ENCODE data around the gene FILIP1L.

DNA sequence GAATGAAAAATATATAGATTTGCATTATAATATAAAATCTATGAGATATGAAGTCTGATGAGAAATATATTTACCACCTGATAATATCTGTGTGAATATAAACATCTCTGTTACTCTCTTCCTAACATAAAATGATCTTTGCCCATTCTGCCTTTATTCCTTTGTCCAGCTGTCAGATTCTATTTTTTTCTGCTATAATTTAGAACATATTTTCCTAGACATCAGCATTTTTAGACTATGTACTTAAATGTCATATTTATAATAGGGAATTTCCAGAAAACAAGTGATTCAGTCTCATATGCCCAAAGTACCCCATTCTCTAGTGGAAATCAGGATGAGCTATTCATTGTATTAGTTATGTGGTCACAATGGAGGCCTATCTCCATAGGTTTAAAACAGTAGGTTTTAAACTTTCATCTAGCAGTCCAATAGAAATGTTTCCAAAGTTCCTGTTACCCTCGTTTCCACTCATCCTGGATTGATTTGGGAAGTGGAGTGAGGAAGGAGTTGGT, 83.3 kb downstream of the FILIP1L start:
- TF ChIP-seq, protein P1, sequence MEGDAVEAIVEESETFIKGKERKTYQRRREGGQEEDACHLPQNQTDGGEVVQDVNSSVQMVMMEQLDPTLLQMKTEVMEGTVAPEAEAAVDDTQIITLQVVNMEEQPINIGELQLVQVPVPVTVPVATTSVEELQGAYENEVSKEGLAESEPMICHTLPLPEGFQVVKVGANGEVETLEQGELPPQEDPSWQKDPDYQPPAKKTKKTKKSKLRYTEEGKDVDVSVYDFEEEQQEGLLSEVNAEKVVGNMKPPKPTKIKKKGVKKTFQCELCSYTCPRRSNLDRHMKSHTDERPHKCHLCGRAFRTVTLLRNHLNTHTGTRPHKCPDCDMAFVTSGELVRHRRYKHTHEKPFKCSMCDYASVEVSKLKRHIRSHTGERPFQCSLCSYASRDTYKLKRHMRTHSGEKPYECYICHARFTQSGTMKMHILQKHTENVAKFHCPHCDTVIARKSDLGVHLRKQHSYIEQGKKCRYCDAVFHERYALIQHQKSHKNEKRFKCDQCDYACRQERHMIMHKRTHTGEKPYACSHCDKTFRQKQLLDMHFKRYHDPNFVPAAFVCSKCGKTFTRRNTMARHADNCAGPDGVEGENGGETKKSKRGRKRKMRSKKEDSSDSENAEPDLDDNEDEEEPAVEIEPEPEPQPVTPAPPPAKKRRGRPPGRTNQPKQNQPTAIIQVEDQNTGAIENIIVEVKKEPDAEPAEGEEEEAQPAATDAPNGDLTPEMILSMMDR (conservative IDR thresholded peaks at IDR 0.05; ENCODE audit: low read length) = no peak
- TF ChIP-seq EZH2phosphoT487 (IDR thresholded peaks at IDR 0.05; ENCODE audit: borderline replicate concordance) = no peak

All from Loucy (cell line).